GM12878 (cell line): ENCODE measurements around the gene DUSP22. TPM values are rescaled to one million over a fixed set of nuclear protein-coding genes. Genes with fewer than 3 reads are reported as not detected.

Source experiments
- ATF3 ChIP-seq: IDR thresholded peaks from 2 replicates; pipeline ENCODE4 v1.6.1; 2011; ENCODE audit warnings: low read depth, mild to moderate bottlenecking, low read length, moderate library complexity, borderline replicate concordance; ENCODE audit errors: extremely low read depth
- E2F4 ChIP-seq: IDR thresholded peaks from 2 replicates; pipeline ENCODE4 v1.6.1; 2012; ENCODE audit warnings: low read depth, low read length, improper control_type of control experiment
- HDGF ChIP-seq: fragments of 450-650 bp; IDR thresholded peaks from 2 replicates; pipeline ENCODE4 v1.6.1; 2016; ENCODE audit warnings: antibody characterized with exemption
- HSF1 ChIP-seq: fragments of 150-350 bp; IDR thresholded peaks from 2 replicates; pipeline ENCODE4 v1.6.1; 2014; ENCODE audit warnings: mild to moderate bottlenecking, low read depth, low read length
- KAT2A ChIP-seq: conservative IDR thresholded peaks from 2 replicates; pipeline ENCODE4 v1.6.1; 2011; ENCODE audit warnings: low read depth, low read length; ENCODE audit not compliant: control insufficient read depth
- MYB ChIP-seq: fragments of 150-350 bp; IDR thresholded peaks from 2 replicates; pipeline ENCODE4 v1.6.1; 2014; ENCODE audit warnings: mild to moderate bottlenecking, low read depth, low read length, borderline replicate concordance
- NFIC ChIP-seq: IDR thresholded peaks from 2 replicates; pipeline ENCODE4 v1.6.1; 2012; ENCODE audit warnings: low read depth, mild to moderate bottlenecking, inconsistent platforms, low read length, moderate library complexity
- PAX8 ChIP-seq: fragments of 450-650 bp; IDR thresholded peaks from 2 replicates; pipeline ENCODE4 v1.6.1; 2017; ENCODE audit warnings: mild to moderate bottlenecking, moderate library complexity
- PML ChIP-seq: IDR thresholded peaks from 2 replicates; pipeline ENCODE4 v1.6.1; 2012; ENCODE audit warnings: low read length, inconsistent platforms
- RAD21 ChIP-seq: IDR thresholded peaks from 2 replicates; pipeline ENCODE4 v1.6.1; 2011; ENCODE audit warnings: mild to moderate bottlenecking, low read depth, low read length, moderate library complexity; ENCODE audit not compliant: insufficient read depth
- RFX5 ChIP-seq: IDR thresholded peaks from 2 replicates; pipeline ENCODE4 v1.6.1; 2011; ENCODE audit warnings: low read depth, low read length, improper control_type of control experiment
- SIX5 ChIP-seq: IDR thresholded peaks from 2 replicates; pipeline ENCODE4 v1.6.1; 2011; ENCODE audit warnings: mild to moderate bottlenecking, low read depth, low read length, moderate library complexity; ENCODE audit not compliant: severe bottlenecking
- SMARCA5 ChIP-seq: fragments of 450-650 bp; IDR thresholded peaks from 2 replicates; pipeline ENCODE4 v1.6.1; 2017; ENCODE audit warnings: mild to moderate bottlenecking
- STAT1 ChIP-seq: fragments of 450-650 bp; conservative IDR thresholded peaks from 2 replicates; pipeline ENCODE4 v1.6.1; 2014; ENCODE audit warnings: antibody characterized with exemption, mild to moderate bottlenecking
- USF1 ChIP-seq: IDR thresholded peaks from 2 replicates; pipeline ENCODE4 v1.6.1; 2011; ENCODE audit warnings: borderline replicate concordance, low read depth, mild to moderate bottlenecking, moderate library complexity, mixed read lengths, low read length; ENCODE audit not compliant: insufficient read depth; ENCODE audit errors: extremely low read length
- ZBTB11 ChIP-seq: fragments of 450-650 bp; formaldehyde crosslinking; IDR thresholded peaks from 2 replicates; pipeline ENCODE4 v1.5.0; 2022; ENCODE audit warnings: mild to moderate bottlenecking, missing genetic modification characterization
- ZBTB4 ChIP-seq: fragments of 450-650 bp; formaldehyde crosslinking; IDR thresholded peaks from 2 replicates; pipeline ENCODE4 v1.4.0; 2022; ENCODE audit warnings: mild to moderate bottlenecking, moderate library complexity
- ZNF217 ChIP-seq: fragments of 450-650 bp; IDR thresholded peaks from 2 replicates; pipeline ENCODE4 v1.6.1; 2017; ENCODE audit warnings: antibody characterized with exemption, mild to moderate bottlenecking
- ZSCAN29 ChIP-seq: fragments of 450-650 bp; IDR thresholded peaks from 2 replicates; pipeline ENCODE4 v1.6.1; 2017; ENCODE audit warnings: mild to moderate bottlenecking, moderate library complexity
- ZZZ3 ChIP-seq: IDR thresholded peaks from 2 replicates; pipeline ENCODE4 v1.6.1; 2011; ENCODE audit warnings: low read depth; ENCODE audit not compliant: control insufficient read depth, insufficient read length
- polyA plus RNA-seq, 11 experiments: library from polyadenylated mRNA; depleted of rRNA in 4 of 11; unstranded in 6 of 11; stranded (reverse) in 5 of 11; fragments of >200 nt; fragmentation: Nextera tagmentation in 4 of 11; fragmentation: Illumina TruSeq in 1 of 11; extraction: Ambion mirVana in 4 of 11; extraction: Trizol in 1 of 11; gene quantifications; 1 replicate in 1 of 11; 2 replicates in 10 of 11; pipeline versions ENCODE4 v1.2.1 to v1.2.3, GENCODE V29; 2011 to 2016; ENCODE audit warnings: inconsistent platforms in 2 of 11, missing spikeins in 2 of 11, low read depth in 1 of 11
- total RNA-seq, 4 experiments: library from RNA; depleted of rRNA in 3 of 4; stranded (reverse); fragments of >200 nt in 3 of 4; fragmentation: Illumina TruSeq in 1 of 4; extraction: Trizol in 1 of 4; gene quantifications; 2 replicates each; pipeline versions ENCODE4 v1.2.1 to v1.2.3, GENCODE V29; 2013 to 2021

The DUSP22 gene
- total and polyA plus RNA-seq, 10 of the 15 experiments (the other 5 are each of a cell fraction or from before 2014, with no cell fraction given): 78.9 to 156 (median 107) TPM

GRCh38 chr6:308768-309167 is 16.5 kb downstream of the DUSP22 start (continued):
- TF ChIP-seq E2F4: no peak
- no peak for TF ChIP-seq HDGF
- TF ChIP-seq KAT2A: no peak
- TF ChIP-seq ZBTB4 (CRISPR knock-in tag): no peak
- no peak for TF ChIP-seq ZNF217
- no peak for TF ChIP-seq ZBTB11 (CRISPR knock-in tag)
- TF ChIP-seq PAX8: no peak
- TF ChIP-seq USF1: no peak
- no peak for TF ChIP-seq ZZZ3
- TF ChIP-seq STAT1: no peak
- TF ChIP-seq NFIC: no peak
- no peak for TF ChIP-seq SMARCA5
- TF ChIP-seq SIX5: no peak
- TF ChIP-seq MYB: no peak
- no peak for TF ChIP-seq ATF3
- TF ChIP-seq RAD21: 0 out of 2 replicates have a peak, but pooled peaks have one; percentile 8
- no peak for TF ChIP-seq RFX5
- no peak for TF ChIP-seq HSF1
- no peak for TF ChIP-seq PML
- TF ChIP-seq ZSCAN29: 0 out of 2 replicates have a peak, but pooled peaks have one; percentile 10
